KOPT-K1 (cell line): ENCODE measurements around the gene MYH6.
"Not testable (repeated sequence)": the region's sequence is repeated elsewhere in the genome, so short reads cannot be mapped to it uniquely, and the experiment has no call there.

Source experiments
- H3K27ac ChIP-seq: fragments of 200-600 bp; sonication (generic); 2 replicates; pipeline ENCODE4 v1.5.1; 2016; ENCODE audit warnings: antibody characterized with exemption, mild to moderate bottlenecking, low read depth, low read length; ENCODE audit not compliant: poor library complexity, severe bottlenecking
- H3K36me3 ChIP-seq: fragments of 200-600 bp; sonication (generic); 2 replicates; pipeline ENCODE4 v1.5.1; 2017; ENCODE audit warnings: antibody characterized with exemption, mild to moderate bottlenecking, low read length, moderate library complexity; ENCODE audit not compliant: insufficient read depth
- H3K9me3 ChIP-seq: fragments of 200-600 bp; sonication (generic); 2 replicates; pipeline ENCODE4 v1.5.1; 2017; ENCODE audit warnings: antibody characterized with exemption, low read length, mild to moderate bottlenecking; ENCODE audit not compliant: insufficient read depth, poor library complexity, severe bottlenecking

MYH6 gene

GRCh38 chr14:23428686-23429495 lies 20.8 kb upstream of the MYH6 start:
- H3K36me3 ChIP-seq: no peaks in the 10 kb centered on the region
- no peak overlapping the region for H3K27ac ChIP-seq
- H3K9me3 ChIP-seq: no peaks in the 10 kb centered on the region

GRCh38 chr14:23425798-23426197 lies 17.7 kb upstream of the MYH6 start:
- H3K36me3 ChIP-seq, H3K9me3 ChIP-seq, H3K27ac ChIP-seq: not testable (repeated sequence)

GRCh38 chr14:23425169-23425568 lies 17.1 kb upstream of the MYH6 start:
- H3K9me3 ChIP-seq: no peaks in the 10 kb centered on the region
- H3K27ac ChIP-seq: no peak overlapping the region
- no peaks in the 10 kb centered on the region for H3K36me3 ChIP-seq

- Histone ChIP-seq H3K27ac (no peak overlapping the region), H3K9me3 (no peaks in the 10 kb centered on the region), H3K36me3 (no peaks in the 10 kb centered on the region)
These were observed 15.6 kb upstream of the MYH6 start for GRCh38 chr14:23423657-23424056.

GRCh38 chr14:23421594-23421993 lies 13.5 kb upstream of the MYH6 start:
- Histone ChIP-seq H3K9me3 (no peaks in the 10 kb centered on the region), H3K36me3 (no peaks in the 10 kb centered on the region), H3K27ac (no peak overlapping the region)

GRCh38 chr14:23419646-23420045 lies 11.6 kb upstream of the MYH6 start:
- H3K9me3 ChIP-seq, H3K36me3 ChIP-seq, H3K27ac ChIP-seq: not testable (repeated sequence)

- H3K27ac ChIP-seq: no peak overlapping the region
- H3K9me3 ChIP-seq: no peaks in the 10 kb centered on the region
- H3K36me3 ChIP-seq: no peaks in the 10 kb centered on the region
These were observed 9.9 kb upstream of the MYH6 start for GRCh38 chr14:23418021-23418420.

- H3K9me3 ChIP-seq, H3K36me3 ChIP-seq, H3K27ac ChIP-seq: not testable (repeated sequence)
These were observed 9.2 kb upstream of the MYH6 start for GRCh38 chr14:23417269-23417668.

- Histone ChIP-seq H3K36me3 (no peaks in the 10 kb centered on the region), H3K27ac (no peak overlapping the region), H3K9me3 (no peaks in the 10 kb centered on the region)
These were observed 8.7 kb upstream of the MYH6 start for GRCh38 chr14:23416801-23417200.

GRCh38 chr14:23415821-23416778 lies 8.0 kb upstream of the MYH6 start:
- Histone ChIP-seq H3K36me3 (no peaks in the 10 kb centered on the region), H3K27ac (no peak overlapping the region), H3K9me3 (no peaks in the 10 kb centered on the region)

- no peaks in the 10 kb centered on the region for H3K9me3 ChIP-seq
- no peak overlapping the region for H3K27ac ChIP-seq
- no peaks in the 10 kb centered on the region for H3K36me3 ChIP-seq
These were observed 7.1 kb upstream of the MYH6 start for GRCh38 chr14:23414906-23415820.

- Histone ChIP-seq H3K36me3 (no peaks in the 10 kb centered on the region), H3K9me3 (no peaks in the 10 kb centered on the region), H3K27ac (no peak overlapping the region)
These were observed 6.2 kb upstream of the MYH6 start for GRCh38 chr14:23414254-23414653.

GRCh38 chr14:23413681-23414080 lies 5.6 kb upstream of the MYH6 start:
- H3K9me3 ChIP-seq: no peaks in the 10 kb centered on the region

GRCh38 chr14:23411563-23412525 lies 3.8 kb upstream of the MYH6 start:
- no peaks in the 10 kb centered on the region for H3K36me3 ChIP-seq
- H3K27ac ChIP-seq: no peak overlapping the region
- H3K9me3 ChIP-seq: no peaks in the 10 kb centered on the region

More at GRCh38 chr14:23413681-23414080, 5.6 kb upstream of the MYH6 start:
- Histone ChIP-seq H3K27ac (no peak overlapping the region), H3K36me3 (no peaks in the 10 kb centered on the region)
